IMR-90 (cell line): ENCODE results near the gene HERC5. TPM values are rescaled to one million over a fixed set of nuclear protein-coding genes. Genes with fewer than 3 reads are reported as not detected.

ENCODE experiments used
- ATAC-seq: fragments of 200-7000 bp; cut with Tn5 transposase; 2 replicates; pipeline ENCODE4 v1.9.1; 2020; ENCODE audit warnings: low read depth, mild to moderate bottlenecking, moderate library complexity
- BruUV-seq: library from RNA; stranded (reverse); fragments of 400-500 nt; replicated peaks from 2 replicates; lab custom pipeline; 2021; lab: Mats Ljungman, UMichigan
- CTCF ChIA-PET: fragments of 300-600 bp; formaldehyde crosslinking; extraction: SDS; loops from one replicate; lab custom pipeline; 2021; ENCODE audit warnings: antibody characterized with exemption; lab: Yijun Ruan, JAX
- POLR2A ChIA-PET: fragments of 300-600 bp; sonication (Branson Sonifier 250); formaldehyde crosslinking; loops from one replicate; lab custom pipeline; 2022; ENCODE audit warnings: antibody characterized with exemption; ENCODE audit not compliant: unreplicated experiment; lab: Charles Lee
- DNase-seq: peaks from one replicate; pipeline ENCODE4 v3.0.0; 2013
- H2AFZ ChIP-seq: replicated peaks from 2 replicates; pipeline ENCODE3; 2013; ENCODE audit warnings: low read length, mild to moderate bottlenecking; ENCODE audit not compliant: poor library complexity
- H2AK5ac ChIP-seq: 2 replicates; pipeline ENCODE4 v1.6.1; 2013; ENCODE audit warnings: low read depth, low read length, inconsistent platforms
- H2AK9ac ChIP-seq: replicated peaks from 2 replicates; pipeline ENCODE3; 2013; ENCODE audit warnings: mild to moderate bottlenecking, low read depth, low read length, moderate library complexity; ENCODE audit not compliant: poor library complexity
- H2BK120ac ChIP-seq: 2 replicates; pipeline ENCODE4 v1.6.1; 2013; ENCODE audit warnings: low read depth, low read length, inconsistent platforms
- H2BK15ac ChIP-seq: 3 replicates; pipeline ENCODE4 v1.6.1; 2013; ENCODE audit warnings: low read depth, low read length, inconsistent platforms
- H2BK20ac ChIP-seq: 2 replicates; pipeline ENCODE4 v1.6.1; 2013; ENCODE audit warnings: low read depth, mild to moderate bottlenecking, inconsistent platforms, low read length, moderate library complexity
- H2BK5ac ChIP-seq: 2 replicates; pipeline ENCODE4 v1.6.1; 2013; ENCODE audit warnings: mild to moderate bottlenecking, low read depth, low read length, inconsistent platforms; ENCODE audit not compliant: poor library complexity, severe bottlenecking
- H3K14ac ChIP-seq: replicated peaks from 2 replicates; pipeline ENCODE4 v1.6.1; 2013; ENCODE audit warnings: low read depth, low read length, inconsistent platforms
- H3K18ac ChIP-seq: 2 replicates; pipeline ENCODE4 v1.6.1; 2013; ENCODE audit warnings: low read depth, low read length, control low read depth
- H3K23ac ChIP-seq: 2 replicates; pipeline ENCODE4 v1.6.1; 2013; ENCODE audit warnings: low read depth, low read length, inconsistent platforms
- H3K27ac ChIP-seq: 2 replicates; pipeline ENCODE4 v1.5.1; 2013; ENCODE audit warnings: mild to moderate bottlenecking, control low read depth, low read length; ENCODE audit not compliant: insufficient read depth
- H3K27me3 ChIP-seq: 2 replicates; pipeline ENCODE4 v1.6.1; 2013; ENCODE audit warnings: low read length; ENCODE audit not compliant: control insufficient read depth, insufficient read depth
- H3K36me3 ChIP-seq: 2 replicates; pipeline ENCODE4 v1.6.1; 2013; ENCODE audit warnings: low read length, mixed read lengths; ENCODE audit not compliant: control insufficient read depth, insufficient read depth
- H3K4ac ChIP-seq: 2 replicates; pipeline ENCODE4 v1.6.1; 2013; ENCODE audit warnings: low read depth, low read length, inconsistent platforms
- H3K4me1 ChIP-seq: 2 replicates; pipeline ENCODE4 v1.6.1; 2013; ENCODE audit warnings: low read length, mixed read lengths; ENCODE audit not compliant: control insufficient read depth, insufficient read depth
- H3K4me2 ChIP-seq: 2 replicates; pipeline ENCODE4 v1.6.1; 2013; ENCODE audit warnings: low read depth, mild to moderate bottlenecking, control low read depth, low read length, moderate library complexity
- H3K4me3 ChIP-seq: 2 replicates; pipeline ENCODE4 v1.5.1; 2013; ENCODE audit warnings: low read depth, mild to moderate bottlenecking, control low read depth, low read length, moderate library complexity; ENCODE audit not compliant: insufficient read depth
- H3K56ac ChIP-seq: 2 replicates; pipeline ENCODE4 v1.6.1; 2013; ENCODE audit warnings: low read length, inconsistent platforms; ENCODE audit not compliant: insufficient read depth; ENCODE audit errors: extremely low read depth
- H3K79me1 ChIP-seq, 2 experiments: 2 replicates each; pipeline ENCODE4 v1.6.1; 2013; ENCODE audit warnings: low read length in 2 of 2, inconsistent platforms in 1 of 2, low read depth in 1 of 2
- H3K9ac ChIP-seq: 2 replicates; pipeline ENCODE4 v1.6.1; 2013; ENCODE audit warnings: low read depth, low read length, control low read depth
- H3K9me1 ChIP-seq: 2 replicates; pipeline ENCODE4 v1.6.1; 2013; ENCODE audit warnings: low read length, inconsistent platforms; ENCODE audit not compliant: insufficient read depth
- H3K9me3 ChIP-seq: 2 replicates; pipeline ENCODE4 v1.6.1; 2013; ENCODE audit warnings: low read length; ENCODE audit not compliant: control insufficient read depth, insufficient read depth
- H4K20me1 ChIP-seq: 2 replicates; pipeline ENCODE4 v1.6.1; 2013; ENCODE audit warnings: low read length, inconsistent platforms; ENCODE audit not compliant: insufficient read depth
- H4K5ac ChIP-seq: 2 replicates; pipeline ENCODE4 v1.6.1; 2013; ENCODE audit warnings: mild to moderate bottlenecking, low read depth, low read length, control low read depth
- H4K8ac ChIP-seq, 2 experiments: 2 replicates each; pipeline ENCODE4 v1.6.1; 2013; ENCODE audit warnings: low read depth in 2 of 2, low read length in 2 of 2, control low read depth in 1 of 2, inconsistent platforms in 1 of 2
- H4K91ac ChIP-seq: 2 replicates; pipeline ENCODE4 v1.6.1; 2013; ENCODE audit warnings: low read depth, low read length, inconsistent platforms; ENCODE audit not compliant: insufficient read depth
- ELK1 ChIP-seq: fragments of 150-350 bp; IDR thresholded peaks from 2 replicates; pipeline ENCODE4 v1.6.1; 2016; ENCODE audit warnings: low read depth, mild to moderate bottlenecking, low read length, moderate library complexity, borderline replicate concordance
- FOS ChIP-seq: fragments of 150-350 bp; IDR thresholded peaks from 2 replicates; pipeline ENCODE4 v1.6.1; 2016; ENCODE audit warnings: low read depth, low read length
- MAFK ChIP-seq: IDR thresholded peaks from 2 replicates; pipeline ENCODE4 v1.6.1; 2012; ENCODE audit warnings: low read depth, low read length, improper control_type of control experiment
- MXI1 ChIP-seq: IDR thresholded peaks from 2 replicates; pipeline ENCODE4 v1.6.1; 2012; ENCODE audit warnings: low read depth, mild to moderate bottlenecking, low read length, moderate library complexity, borderline replicate concordance
- POLR2A ChIP-seq: IDR thresholded peaks from 2 replicates; pipeline ENCODE4 v1.6.1; 2012; ENCODE audit warnings: mild to moderate bottlenecking, low read depth, low read length
- RCOR1 ChIP-seq: IDR thresholded peaks from 2 replicates; pipeline ENCODE4 v1.6.1; 2012; ENCODE audit warnings: mild to moderate bottlenecking, low read length, improper control_type of control experiment; ENCODE audit not compliant: insufficient replicate concordance
- SMC3 ChIP-seq: fragments of 150-350 bp; IDR thresholded peaks from 2 replicates; pipeline ENCODE4 v1.6.1; 2016; ENCODE audit warnings: low read depth, mild to moderate bottlenecking, antibody characterized with exemption, low read length, moderate library complexity
- USF2 ChIP-seq: fragments of 150-350 bp; IDR thresholded peaks from 2 replicates; pipeline ENCODE4 v1.6.1; 2017; ENCODE audit warnings: mild to moderate bottlenecking, antibody characterized with exemption, low read length, low read depth
- WGBS, 2 experiments: methylation state at CpG; one replicate each; pipeline versions ENCODE4 v1.1.5 to v1.1.7; 2013; ENCODE audit warnings: missing lambda C conversion rate in 2 of 2; ENCODE audit not compliant: insufficient read length in 1 of 2; ENCODE audit errors: extremely low coverage in 2 of 2; 5-methylcytosine and 5-hydroxymethylcytosine counted together
- dilution Hi-C: fragments of 300-500 bp; cut with HindIII; formaldehyde crosslinking; loops from one replicate; pipeline ENCODE4 v1.14.3; 2018; ENCODE audit warnings: low sequenced_read_pairs; ENCODE audit not compliant: unreplicated experiment
- in situ Hi-C: fragments of 300-500 bp; cut with MboI; formaldehyde crosslinking; loops from 3 replicates; pipeline ENCODE4 v1.14.3; 2019; ENCODE audit warnings: low sequenced_read_pairs, inconsistent platforms, mixed read lengths
- intact Hi-C: fragments of 100-400 bp; cut with micrococcal nuclease; formaldehyde crosslinking; loops from 2 replicates; pipeline ENCODE4 v1.10.0; 2022
- polyA plus RNA-seq, 3 experiments: library from polyadenylated mRNA; depleted of rRNA; stranded (reverse); fragments of >200 nt; gene quantifications; 2 replicates each; pipeline ENCODE4 v1.2.3, GENCODE V29; 2012; ENCODE audit warnings: low replicate concordance in 1 of 3
- total RNA-seq: library from RNA; depleted of rRNA; stranded (reverse); fragments of >200 nt; gene quantifications from 2 replicates; pipeline ENCODE4 v1.2.3, GENCODE V29; 2012

HERC5 gene
- total and polyA plus RNA-seq, 2 of the 4 experiments (the other 2 are of a cell fraction), result under 0.01 TPM; not detected in 1

DNA sequence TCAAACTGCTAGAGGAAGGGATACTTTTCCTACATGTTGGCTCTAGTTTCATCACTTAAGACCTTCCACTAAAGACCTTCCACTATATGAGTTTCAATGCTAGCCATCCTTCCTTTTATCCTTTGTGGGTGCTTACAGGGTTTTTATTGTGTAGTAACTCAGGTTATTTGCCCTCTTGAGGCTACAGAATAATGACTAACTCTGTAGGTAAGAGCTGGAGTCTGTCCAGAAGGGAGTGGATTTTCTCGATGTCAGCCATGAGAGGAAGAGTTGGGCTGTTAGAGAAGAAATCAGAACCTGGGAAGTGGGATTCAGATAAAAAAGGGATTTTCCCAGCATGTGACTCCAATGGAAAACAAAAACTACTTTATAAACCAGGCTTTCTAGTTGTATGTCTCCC lies 27.5 kb upstream of the HERC5 start:
- H3K4me1 ChIP-seq, result no peaks in the 10 kb centered on the region
- in situ Hi-C loops (no loop called here), dilution Hi-C loops (no loop called here), intact Hi-C loops (no loop called here)
- H2BK5ac ChIP-seq, result no peak overlapping the region
- H2AFZ ChIP-seq, result no peak overlapping the region
- no peak overlapping the region for H3K4me3 ChIP-seq
- no peaks in the 10 kb centered on the region for H4K20me1 ChIP-seq
- ATAC-seq (no peak), DNase-seq (no peak)
- H3K9me3 ChIP-seq, result no peaks in the 10 kb centered on the region
- no peak for TF ChIP-seq FOS
- no peak for TF ChIP-seq POLR2A
- TF ChIP-seq RCOR1, result no peak
- TF ChIP-seq SMC3, result no peak
- no peak for TF ChIP-seq USF2
- TF ChIP-seq MAFK, result no peak
- no peak for TF ChIP-seq MXI1
- TF ChIP-seq ELK1, result no peak
- no TSS peak for BruUV-seq
- no peak overlapping the region for H4K8ac ChIP-seq
- no peaks in the 10 kb centered on the region for H3K9me1 ChIP-seq
- CTCF ChIA-PET, result no interaction called here
- H3K4ac ChIP-seq, result no peak overlapping the region
- H3K27me3 ChIP-seq, result no peaks in the 10 kb centered on the region; the same call in 1 of the 2 replicates
- H4K5ac ChIP-seq, result no peak overlapping the region
- no peak overlapping the region for H3K14ac ChIP-seq
- H3K18ac ChIP-seq, result no peak overlapping the region
- H3K56ac ChIP-seq, result no peak overlapping the region
- H2AK9ac ChIP-seq, result no peak overlapping the region
- H2BK120ac ChIP-seq, result no peak overlapping the region
- no CpG with 5 or more reads among the region's 1 CpG for WGBS, 2 experiments
- H3K36me3 ChIP-seq, result no peaks in the 10 kb centered on the region
- no peak overlapping the region for H3K4me2 ChIP-seq
- POLR2A ChIA-PET, result no interaction called here
- H2BK20ac ChIP-seq, result no peak overlapping the region
- H2BK15ac ChIP-seq, result no peak overlapping the region
- no peak overlapping the region for H3K27ac ChIP-seq
- H3K79me1 ChIP-seq, result no peaks in the 10 kb centered on the region
- H2AK5ac ChIP-seq, result no peak overlapping the region
- no peak overlapping the region for H3K9ac ChIP-seq
- no peak overlapping the region for H3K23ac ChIP-seq
- no peak overlapping the region for H4K91ac ChIP-seq
